GM12891 (cell line): Measurements from ENCODE around the gene PATZ1.

ENCODE experiments used
- POLR2A ChIP-seq: IDR thresholded peaks from 2 replicates; pipeline ENCODE4 v1.6.1; 2011; ENCODE audit warnings: low read depth, low read length, control low read depth
- POLR2AphosphoS5 ChIP-seq: IDR thresholded peaks from 2 replicates; pipeline ENCODE4 v1.6.1; 2011; ENCODE audit warnings: low read depth, low read length, control low read depth

- no peak for TF ChIP-seq POLR2AphosphoS5
- no peak for TF ChIP-seq POLR2A
Observed at GRCh38 chr22:31361743-31362142, 15.6 kb upstream of the PATZ1 start.
